Measurements from ENCODE around the gene KANK3. TPM values are rescaled to one million over a fixed set of nuclear protein-coding genes. Genes with fewer than 3 reads are reported as not detected.

KANK3 gene
- total and polyA plus RNA-seq, 9 of the 15 experiments (the other 6 are each of a cell fraction or from before 2014, with no cell fraction given): 0.03 to 0.40 (median 0.08) TPM; not detected in 6

DNA sequence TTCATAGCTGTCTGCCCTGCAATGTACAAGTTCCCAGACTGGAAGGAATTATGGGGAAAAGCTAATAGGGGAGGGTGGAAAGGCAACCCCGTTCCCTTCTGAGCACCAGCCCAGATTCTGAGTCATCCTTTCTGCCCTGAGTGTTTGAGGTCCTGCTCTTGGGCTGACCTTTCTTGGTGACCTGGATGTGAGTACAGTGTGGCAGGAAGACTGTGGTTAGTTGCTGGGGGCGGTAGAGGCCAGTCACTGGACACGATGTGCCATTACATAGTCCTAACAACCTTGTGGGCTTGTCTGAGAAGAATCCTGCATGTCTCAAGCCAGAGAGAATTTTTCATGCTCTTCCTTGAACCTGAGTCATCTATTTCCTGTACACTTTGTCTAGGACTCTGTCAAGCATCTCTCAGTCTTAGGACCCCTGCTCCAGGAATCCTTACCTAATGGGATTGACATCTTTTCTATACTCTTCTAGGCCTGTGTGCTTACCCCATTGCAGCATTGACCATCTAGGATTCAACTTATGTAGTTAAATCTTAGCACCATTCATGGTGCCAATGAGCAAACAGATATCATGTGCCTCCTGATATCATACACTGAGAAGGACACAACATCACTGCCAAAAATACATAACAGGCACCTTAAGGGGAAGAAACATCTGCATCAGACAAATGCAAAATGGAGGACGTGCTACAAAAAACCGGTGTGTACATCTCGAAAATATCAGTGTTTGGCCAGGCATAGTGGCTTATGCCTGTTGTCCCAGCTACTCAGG, 12.8 kb upstream of the KANK3 start (continued):
- TF ChIP-seq PBX2 (CRISPR knock-in tag; IDR thresholded peaks at IDR 0.05; ENCODE audit: low read depth) (no peak), PBX2 (tag; conservative IDR thresholded peaks at IDR 0.05; ENCODE audit: low read depth) (no peak), TEAD4 (IDR thresholded peaks at IDR 0.05; ENCODE audit: low read length) (peak; percentile 49; the same call in 1 of the 2 replicates), TEAD4 (CRISPR knock-in tag; IDR thresholded peaks at IDR 0.05; ENCODE audit: borderline replicate concordance) (no peak), TCF3 (CRISPR knock-in tag; IDR thresholded peaks at IDR 0.05) (peak; percentile 46; the same call in 1 of the 2 replicates), MLLT1 (IDR thresholded peaks at IDR 0.05) (peak in 1 of 2 experiments; percentile 81; a peak in 2 of 4 replicates), SMAD1 (IDR thresholded peaks at IDR 0.05; ENCODE audit: low read depth, low read length, partially characterized antibody) (no peak), DMBX1 (CRISPR knock-in tag; IDR thresholded peaks at IDR 0.05; ENCODE audit: borderline replicate concordance) (peak; percentile 40; the same call in 1 of the 2 replicates), CBFA2T3 (IDR thresholded peaks at IDR 0.05) (peak; percentile 50), NRF1 (conservative IDR thresholded peaks at IDR 0.05 in 1 of 2, IDR thresholded peaks at IDR 0.05 in 1 of 2) (peak; percentile 18 to 42; a peak in 2 of 4 replicates), CXXC5 (CRISPR knock-in tag; IDR thresholded peaks at IDR 0.05) (peak; percentile 21; the same call in 1 of the 2 replicates), MAZ (CRISPR knock-in tag; conservative IDR thresholded peaks at IDR 0.05 in 1 of 2, IDR thresholded peaks at IDR 0.05 in 1 of 2) (peak; percentile 20 to 34; a peak in 1 of 4 replicates), NR2C2 (CRISPR knock-in tag; IDR thresholded peaks at IDR 0.05) (no peak), NR2C2 (tag; IDR thresholded peaks at IDR 0.05) (peak; percentile 94), NCOA2 (IDR thresholded peaks at IDR 0.05; ENCODE audit: partially characterized antibody in 2 of 2) (peak in 1 of 2 experiments; percentile 27), TEAD2 (tag; IDR thresholded peaks at IDR 0.05) (no peak), MXD1 (CRISPR knock-in tag; IDR thresholded peaks at IDR 0.05; ENCODE audit: borderline replicate concordance, poor library complexity, severe bottlenecking) (no peak), RAD21 (CRISPR knock-in tag; conservative IDR thresholded peaks at IDR 0.05 in 1 of 2, IDR thresholded peaks at IDR 0.05 in 1 of 2) (peak in 1 of 2 experiments; percentile 57; a peak in 2 of 4 replicates), FOS (IDR thresholded peaks at IDR 0.05; ENCODE audit: extremely low read depth, insufficient read length) (peak; percentile 40), HDAC6 (IDR thresholded peaks at IDR 0.05; ENCODE audit: low read depth, low read length) (no peak), VEZF1 (CRISPR knock-in tag; IDR thresholded peaks at IDR 0.05) (peak; percentile 60)

All from K562 (cell line).